ENCODE results near the gene OR51S1.

The OR51S1 gene, protein sequence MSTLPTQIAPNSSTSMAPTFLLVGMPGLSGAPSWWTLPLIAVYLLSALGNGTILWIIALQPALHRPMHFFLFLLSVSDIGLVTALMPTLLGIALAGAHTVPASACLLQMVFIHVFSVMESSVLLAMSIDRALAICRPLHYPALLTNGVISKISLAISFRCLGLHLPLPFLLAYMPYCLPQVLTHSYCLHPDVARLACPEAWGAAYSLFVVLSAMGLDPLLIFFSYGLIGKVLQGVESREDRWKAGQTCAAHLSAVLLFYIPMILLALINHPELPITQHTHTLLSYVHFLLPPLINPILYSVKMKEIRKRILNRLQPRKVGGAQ

GRCh38 chr11:4848908-4849532 is at the start of gene OR51S1:
Gene OR51S1 (minus strand): TSS chr11:4849208. CDS start chr11:4849208, 0 bp downstream.
- Histone ChIP-seq H3K4me3 (ENCODE audit: low read length) (no peak within 1 kb of the TSS), H3K9ac (ENCODE audit: low read length) (no peak within 1 kb of the TSS), H3K27me3 (replicated peaks; ENCODE audit: control insufficient read depth, insufficient read depth, low read length) (no peaks in the 10 kb centered on the region), H3K4me1 (ENCODE audit: control insufficient read depth, insufficient read depth, low read length) (no peaks in the 10 kb centered on the region), H3K9me3 (ENCODE audit: control insufficient read depth, low read length) (no peaks in the 10 kb centered on the region), H3K36me3 (ENCODE audit: control insufficient read depth, insufficient read depth, low read length, severe bottlenecking) (no peaks in the 10 kb centered on the region)
- no peak for DNase-seq (ENCODE audit: low read depth)

GRCh38 chr11:4891996-4892640 is 43.1 kb upstream of the OR51S1 start:
- Histone ChIP-seq H3K9me3 (ENCODE audit: control insufficient read depth, low read length) (no peaks in the 10 kb centered on the region), H3K9ac (ENCODE audit: low read length) (no peak overlapping the region), H3K4me3 (ENCODE audit: low read length) (no peak overlapping the region), H3K4me1 (ENCODE audit: control insufficient read depth, insufficient read depth, low read length) (peaks cover 9% of the 10 kb centered on the region), H3K27me3 (replicated peaks; ENCODE audit: control insufficient read depth, insufficient read depth, low read length) (no peaks in the 10 kb centered on the region), H3K36me3 (ENCODE audit: control insufficient read depth, insufficient read depth, low read length, severe bottlenecking) (no peaks in the 10 kb centered on the region)
- DNase-seq (ENCODE audit: low read depth) = peak; percentile 48

- no peaks in the 10 kb centered on the region for H3K36me3 ChIP-seq (ENCODE audit: control insufficient read depth, insufficient read depth, low read length, severe bottlenecking)
- H3K4me3 ChIP-seq (ENCODE audit: low read length) = no peak overlapping the region
- H3K4me1 ChIP-seq (ENCODE audit: control insufficient read depth, insufficient read depth, low read length) = peaks cover 9% of the 10 kb centered on the region
- H3K9ac ChIP-seq (ENCODE audit: low read length) = no peak overlapping the region
- no peaks in the 10 kb centered on the region for H3K9me3 ChIP-seq (ENCODE audit: control insufficient read depth, low read length)
- H3K27me3 ChIP-seq (replicated peaks; ENCODE audit: control insufficient read depth, insufficient read depth, low read length) = no peaks in the 10 kb centered on the region
- DNase-seq (ENCODE audit: low read depth) = no peak
These were observed 41.3 kb upstream of the OR51S1 start for GRCh38 chr11:4890279-4890678.

DNA sequence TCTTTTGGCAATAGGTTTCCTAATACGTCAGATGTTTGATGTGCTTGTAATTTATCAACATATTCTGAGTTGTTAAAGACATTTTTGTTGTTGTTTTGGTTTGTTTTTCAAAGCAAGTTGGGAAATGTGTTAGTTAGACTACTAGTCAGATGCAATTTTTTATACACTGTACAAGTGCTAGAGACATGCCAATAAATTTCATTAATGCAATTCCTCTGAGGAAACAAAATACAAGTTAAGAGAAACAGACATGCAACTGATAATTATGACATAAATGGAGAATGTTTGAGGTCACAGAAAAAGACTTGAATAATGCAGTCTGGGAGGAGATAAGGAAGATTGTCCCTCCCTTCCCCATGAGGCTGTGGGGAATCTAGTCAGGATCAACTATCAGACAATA is 38.6 kb upstream of the OR51S1 start:
- H3K9ac ChIP-seq (ENCODE audit: low read length) = no peak overlapping the region
- no peaks in the 10 kb centered on the region for H3K9me3 ChIP-seq (ENCODE audit: control insufficient read depth, low read length)
- H3K4me1 ChIP-seq (ENCODE audit: control insufficient read depth, insufficient read depth, low read length) = peaks cover 9% of the 10 kb centered on the region
- no peak for DNase-seq (ENCODE audit: low read depth)
- no peak overlapping the region for H3K4me3 ChIP-seq (ENCODE audit: low read length)
- no peaks in the 10 kb centered on the region for H3K27me3 ChIP-seq (replicated peaks; ENCODE audit: control insufficient read depth, insufficient read depth, low read length)
- H3K36me3 ChIP-seq (ENCODE audit: control insufficient read depth, insufficient read depth, low read length, severe bottlenecking) = no peaks in the 10 kb centered on the region

DNA sequence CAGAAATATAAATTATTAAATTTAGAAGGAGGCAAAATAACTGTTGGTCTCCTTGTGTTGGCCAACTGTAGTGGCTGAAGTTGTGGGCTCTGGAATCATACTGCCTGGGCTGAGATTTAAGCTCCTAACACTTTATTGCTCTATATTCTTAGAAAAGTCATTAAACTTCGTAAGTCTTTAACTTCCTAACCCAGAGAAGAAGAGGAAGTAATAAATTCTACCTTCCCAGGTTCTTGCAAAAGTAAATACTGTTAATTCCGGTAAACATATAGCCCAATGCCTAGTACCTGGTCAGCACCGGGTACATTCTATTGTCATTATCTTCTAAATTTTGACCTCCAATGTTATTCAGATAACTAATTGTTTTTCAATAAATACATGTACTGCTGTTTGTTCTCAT is 37.2 kb upstream of the OR51S1 start:
- Histone ChIP-seq H3K9ac (ENCODE audit: low read length) (no peak overlapping the region), H3K4me1 (ENCODE audit: control insufficient read depth, insufficient read depth, low read length) (peaks cover 7% of the 10 kb centered on the region), H3K27me3 (replicated peaks; ENCODE audit: control insufficient read depth, insufficient read depth, low read length) (no peaks in the 10 kb centered on the region), H3K4me3 (ENCODE audit: low read length) (no peak overlapping the region), H3K36me3 (ENCODE audit: control insufficient read depth, insufficient read depth, low read length, severe bottlenecking) (no peaks in the 10 kb centered on the region), H3K9me3 (ENCODE audit: control insufficient read depth, low read length) (no peaks in the 10 kb centered on the region)
- no peak for DNase-seq (ENCODE audit: low read depth)

DNA sequence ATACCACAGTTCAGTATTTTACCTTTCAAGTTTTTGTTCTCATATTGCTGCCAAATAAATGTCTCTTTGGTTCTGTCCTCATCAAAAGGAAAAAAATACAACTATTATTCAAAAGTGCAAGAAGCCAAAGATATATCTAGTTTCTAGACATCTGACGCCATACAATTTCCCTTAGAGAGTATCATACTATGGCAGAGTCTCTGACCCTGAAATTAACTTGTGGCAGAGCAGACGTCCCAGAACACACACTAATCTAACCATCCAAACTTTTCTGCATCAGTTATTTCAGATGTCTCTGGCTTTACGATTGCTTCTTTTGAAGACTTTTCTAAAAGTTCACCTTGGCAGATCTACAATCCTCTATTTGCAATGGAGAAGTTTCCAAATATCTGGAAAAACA is 35.4 kb upstream of the OR51S1 start:
- Histone ChIP-seq H3K4me1 (ENCODE audit: control insufficient read depth, insufficient read depth, low read length) (peaks cover 7% of the 10 kb centered on the region), H3K9me3 (ENCODE audit: control insufficient read depth, low read length) (no peaks in the 10 kb centered on the region)
- no peak for DNase-seq (ENCODE audit: low read depth)

GRCh38 chr11:4882543-4882942 is 33.5 kb upstream of the OR51S1 start:
- DNase-seq (ENCODE audit: low read depth) = no peak
- H3K9me3 ChIP-seq (ENCODE audit: control insufficient read depth, low read length) = no peaks in the 10 kb centered on the region
- H3K4me3 ChIP-seq (ENCODE audit: low read length) = no peak overlapping the region
- H3K4me1 ChIP-seq (ENCODE audit: control insufficient read depth, insufficient read depth, low read length) = peaks cover 7% of the 10 kb centered on the region
- H3K27me3 ChIP-seq (replicated peaks; ENCODE audit: control insufficient read depth, insufficient read depth, low read length) = no peaks in the 10 kb centered on the region
- H3K36me3 ChIP-seq (ENCODE audit: control insufficient read depth, insufficient read depth, low read length, severe bottlenecking) = no peaks in the 10 kb centered on the region
- H3K9ac ChIP-seq (ENCODE audit: low read length) = no peak overlapping the region

More for the DNA sequence above, 35.4 kb upstream of the OR51S1 start:
- no peaks in the 10 kb centered on the region for H3K36me3 ChIP-seq (ENCODE audit: control insufficient read depth, insufficient read depth, low read length, severe bottlenecking)
- H3K9ac ChIP-seq (ENCODE audit: low read length) = no peak overlapping the region
- H3K27me3 ChIP-seq (replicated peaks; ENCODE audit: control insufficient read depth, insufficient read depth, low read length) = no peaks in the 10 kb centered on the region
- no peak overlapping the region for H3K4me3 ChIP-seq (ENCODE audit: low read length)

GRCh38 chr11:4881860-4882500 is 33.0 kb upstream of the OR51S1 start, which contains the start of gene OR51T1:
Gene OR51T1 (plus strand): TSS chr11:4881900. CDS start chr11:4881900, 0 bp downstream.
- Histone ChIP-seq H3K36me3 (ENCODE audit: control insufficient read depth, insufficient read depth, low read length, severe bottlenecking) (no peaks in the 10 kb centered on the region), H3K27me3 (replicated peaks; ENCODE audit: control insufficient read depth, insufficient read depth, low read length) (no peaks in the 10 kb centered on the region), H3K9ac (ENCODE audit: low read length) (no peak within 1 kb of the TSS), H3K9me3 (ENCODE audit: control insufficient read depth, low read length) (no peaks in the 10 kb centered on the region), H3K4me3 (ENCODE audit: low read length) (no peak within 1 kb of the TSS), H3K4me1 (ENCODE audit: control insufficient read depth, insufficient read depth, low read length) (peaks cover 7% of the 10 kb centered on the region)
- no peak for DNase-seq (ENCODE audit: low read depth)

- Histone ChIP-seq H3K4me1 (ENCODE audit: control insufficient read depth, insufficient read depth, low read length) (peaks cover 7% of the 10 kb centered on the region), H3K27me3 (replicated peaks; ENCODE audit: control insufficient read depth, insufficient read depth, low read length) (no peaks in the 10 kb centered on the region), H3K9ac (ENCODE audit: low read length) (no peak overlapping the region), H3K36me3 (ENCODE audit: control insufficient read depth, insufficient read depth, low read length, severe bottlenecking) (no peaks in the 10 kb centered on the region), H3K4me3 (ENCODE audit: low read length) (no peak overlapping the region), H3K9me3 (ENCODE audit: control insufficient read depth, low read length) (no peaks in the 10 kb centered on the region)
- DNase-seq (ENCODE audit: low read depth) = no peak
These were observed 32.2 kb upstream of the OR51S1 start for GRCh38 chr11:4881188-4881587.

DNA sequence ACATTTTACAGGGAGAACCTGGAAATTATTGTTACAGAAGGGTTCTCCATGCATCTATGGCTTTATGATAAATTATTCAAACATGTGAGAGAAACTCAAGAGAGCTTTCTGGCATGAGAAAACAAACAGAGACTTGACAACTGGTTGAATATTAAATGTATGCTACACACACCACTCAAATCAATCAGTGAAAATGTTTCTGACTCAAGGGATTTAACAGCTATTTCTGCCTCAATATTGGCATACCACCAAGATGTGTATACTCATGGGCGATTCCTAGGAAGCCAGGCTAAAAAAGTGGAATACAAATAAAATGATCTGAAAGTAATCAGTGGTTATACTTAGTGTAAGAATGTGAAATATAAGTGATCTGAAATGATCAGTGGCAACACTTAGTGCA is 16.8 kb upstream of the OR51S1 start:
- H3K9me3 ChIP-seq (ENCODE audit: control insufficient read depth, low read length) = no peaks in the 10 kb centered on the region
- no peak overlapping the region for H3K9ac ChIP-seq (ENCODE audit: low read length)
- no peak for DNase-seq (ENCODE audit: low read depth)
- no peaks in the 10 kb centered on the region for H3K36me3 ChIP-seq (ENCODE audit: control insufficient read depth, insufficient read depth, low read length, severe bottlenecking)
- H3K4me3 ChIP-seq (ENCODE audit: low read length) = no peak overlapping the region
- H3K4me1 ChIP-seq (ENCODE audit: control insufficient read depth, insufficient read depth, low read length) = no peaks in the 10 kb centered on the region
- no peaks in the 10 kb centered on the region for H3K27me3 ChIP-seq (replicated peaks; ENCODE audit: control insufficient read depth, insufficient read depth, low read length)

- Histone ChIP-seq H3K4me3 (ENCODE audit: low read length) (no peak overlapping the region), H3K36me3 (ENCODE audit: control insufficient read depth, insufficient read depth, low read length, severe bottlenecking) (no peaks in the 10 kb centered on the region), H3K4me1 (ENCODE audit: control insufficient read depth, insufficient read depth, low read length) (no peaks in the 10 kb centered on the region), H3K27me3 (replicated peaks; ENCODE audit: control insufficient read depth, insufficient read depth, low read length) (no peaks in the 10 kb centered on the region), H3K9ac (ENCODE audit: low read length) (no peak overlapping the region), H3K9me3 (ENCODE audit: control insufficient read depth, low read length) (no peaks in the 10 kb centered on the region)
- no peak for DNase-seq (ENCODE audit: low read depth)
These were observed 14.9 kb upstream of the OR51S1 start for GRCh38 chr11:4863876-4864275.
